ENCODE measurements around the gene FLT3LG. TPM values are rescaled to one million over a fixed set of nuclear protein-coding genes. Genes with fewer than 3 reads are reported as not detected.

FLT3LG gene
- total and polyA plus RNA-seq, 2 experiments from 2014 or later, result 0.49 to 1.8 TPM

DNA sequence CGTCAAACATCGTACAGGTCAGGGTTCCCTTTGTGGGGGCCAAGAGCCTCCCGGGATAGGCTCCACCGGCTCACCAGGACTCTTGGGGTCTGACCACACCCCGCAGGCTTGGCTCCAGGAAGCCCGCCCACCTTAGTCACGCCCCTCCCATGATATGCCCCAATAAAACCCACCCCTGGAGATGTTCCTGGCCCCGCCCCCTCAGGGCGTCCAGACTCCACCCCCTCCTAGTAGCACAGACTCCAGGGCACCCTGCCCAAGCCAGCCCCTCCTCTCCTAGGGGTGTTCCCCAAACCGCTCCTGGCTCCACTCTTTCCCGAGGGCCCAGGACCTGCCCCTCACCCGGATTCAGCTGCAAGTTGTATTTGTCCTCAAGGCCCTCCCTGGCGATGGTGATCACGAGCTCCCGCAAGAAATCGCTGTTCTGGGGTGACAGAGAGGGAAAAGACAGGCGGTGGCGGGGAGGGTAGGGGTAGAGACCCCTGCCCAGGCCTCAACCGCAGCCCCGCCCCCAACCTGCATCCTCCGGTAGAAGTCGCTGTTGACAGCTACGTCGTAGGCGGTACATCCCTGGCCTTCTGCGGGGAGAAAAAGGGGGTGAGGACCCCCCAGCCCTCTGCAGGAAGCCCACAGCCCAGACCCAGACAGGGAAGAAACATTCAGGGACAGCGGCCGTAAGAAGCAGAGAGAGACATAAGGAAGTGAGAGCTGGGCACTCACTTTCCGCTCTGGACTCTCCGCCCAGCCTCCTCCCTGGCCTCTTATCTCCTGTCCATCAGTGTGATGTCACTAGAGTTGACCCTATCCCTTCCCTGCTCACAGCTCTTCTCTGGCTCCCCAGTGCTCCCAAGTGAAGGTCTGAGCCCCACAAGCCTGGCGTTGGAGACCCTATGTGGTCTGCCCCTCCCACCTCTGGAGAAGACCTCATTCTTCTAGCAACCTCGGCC lies 26.3 kb upstream of the FLT3LG start:
- DNase-seq (ENCODE audit: low spot score) (peak; percentile 97), ATAC-seq (peak; percentile 19)
- peaks cover 17% of the 10 kb centered on the region; the same call in 1 of the 2 replicates for H3K4me1 ChIP-seq (ENCODE audit: insufficient read depth)
- Mint-ChIP-seq H3K4me1 (peaks cover 23% of the 10 kb centered on the region), H3K9me3 (peaks cover 6% of the 10 kb centered on the region; the same call in 2 of the 3 replicates), H3K27me3 (ENCODE audit: insufficient read depth, low read depth, poor library complexity) (peaks cover 48% of the 10 kb centered on the region), H3K36me3 (ENCODE audit: low read depth) (peaks cover 54% of the 10 kb centered on the region), H3K4me3 (peak overlapping the region; percentile 54; the same call in 2 of the 3 replicates), H3K27ac (no peak overlapping the region; the same call in 1 of the 2 replicates)
- H2AFZ ChIP-seq, result no peak overlapping the region
- H3K4me2 ChIP-seq, result peak overlapping the region; percentile 71
- TF ChIP-seq, protein P1, sequence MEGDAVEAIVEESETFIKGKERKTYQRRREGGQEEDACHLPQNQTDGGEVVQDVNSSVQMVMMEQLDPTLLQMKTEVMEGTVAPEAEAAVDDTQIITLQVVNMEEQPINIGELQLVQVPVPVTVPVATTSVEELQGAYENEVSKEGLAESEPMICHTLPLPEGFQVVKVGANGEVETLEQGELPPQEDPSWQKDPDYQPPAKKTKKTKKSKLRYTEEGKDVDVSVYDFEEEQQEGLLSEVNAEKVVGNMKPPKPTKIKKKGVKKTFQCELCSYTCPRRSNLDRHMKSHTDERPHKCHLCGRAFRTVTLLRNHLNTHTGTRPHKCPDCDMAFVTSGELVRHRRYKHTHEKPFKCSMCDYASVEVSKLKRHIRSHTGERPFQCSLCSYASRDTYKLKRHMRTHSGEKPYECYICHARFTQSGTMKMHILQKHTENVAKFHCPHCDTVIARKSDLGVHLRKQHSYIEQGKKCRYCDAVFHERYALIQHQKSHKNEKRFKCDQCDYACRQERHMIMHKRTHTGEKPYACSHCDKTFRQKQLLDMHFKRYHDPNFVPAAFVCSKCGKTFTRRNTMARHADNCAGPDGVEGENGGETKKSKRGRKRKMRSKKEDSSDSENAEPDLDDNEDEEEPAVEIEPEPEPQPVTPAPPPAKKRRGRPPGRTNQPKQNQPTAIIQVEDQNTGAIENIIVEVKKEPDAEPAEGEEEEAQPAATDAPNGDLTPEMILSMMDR (conservative IDR thresholded peaks at IDR 0.05; ENCODE audit: low read depth in 2 of 2), result peak; percentile 9 to 25; a peak in 2 of 4 replicates
- TF ChIP-seq EZH2 (IDR thresholded peaks at IDR 0.05; ENCODE audit: low read depth, unreplicated experiment), result no peak
- no peaks in the 10 kb centered on the region for H3K27me3 ChIP-seq (ENCODE audit: insufficient read depth)
- H3K27ac ChIP-seq (ENCODE audit: low read depth), result no peak overlapping the region
- peaks cover 11% of the 10 kb centered on the region for H3K79me2 ChIP-seq (replicated peaks; ENCODE audit: insufficient read depth)
- H4K20me1 ChIP-seq (replicated peaks; ENCODE audit: insufficient read depth), result peaks cover 8% of the 10 kb centered on the region; the same call in 1 of the 2 replicates
- peak overlapping the region; percentile 49 for H3K4me3 ChIP-seq
- H3F3A ChIP-seq (replicated peaks; ENCODE audit: low read depth), result peaks cover 22% of the 10 kb centered on the region; the same call in 1 of the 2 replicates
- H3K36me3 ChIP-seq (ENCODE audit: insufficient read depth), result peaks cover 4% of the 10 kb centered on the region; the same call in 1 of the 2 replicates
- no peaks in the 10 kb centered on the region for H3K9me2 ChIP-seq (ENCODE audit: insufficient read depth)

DNA sequence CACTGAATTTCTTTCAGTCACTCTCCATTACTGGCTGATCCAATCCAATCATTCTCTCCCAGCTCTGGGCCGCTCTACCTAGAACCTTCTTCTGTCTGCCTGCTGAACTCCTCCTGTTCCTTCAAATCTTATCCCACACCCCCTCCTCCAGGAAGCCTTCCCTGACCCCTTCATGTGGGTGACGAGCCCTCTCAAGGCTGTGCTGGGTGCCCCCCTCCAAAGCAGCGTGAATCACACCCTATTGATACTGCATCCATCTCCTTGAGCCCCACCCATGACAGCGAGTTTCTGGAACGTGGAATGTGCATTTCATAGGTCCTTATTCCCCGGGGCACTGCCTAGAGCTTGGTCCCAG lies 25.6 kb upstream of the FLT3LG start:
- peaks cover 22% of the 10 kb centered on the region; the same call in 1 of the 2 replicates for H3F3A ChIP-seq (replicated peaks; ENCODE audit: low read depth)
- peaks cover 17% of the 10 kb centered on the region; the same call in 1 of the 2 replicates for H3K4me1 ChIP-seq (ENCODE audit: insufficient read depth)
- peaks cover 23% of the 10 kb centered on the region for H3K4me1 Mint-ChIP-seq
- H3K36me3 Mint-ChIP-seq (ENCODE audit: low read depth), result peaks cover 54% of the 10 kb centered on the region
- peaks cover 11% of the 10 kb centered on the region for H3K79me2 ChIP-seq (replicated peaks; ENCODE audit: insufficient read depth)
- peaks cover 9% of the 10 kb centered on the region; the same call in 2 of the 3 replicates for H3K9me3 Mint-ChIP-seq
- peak overlapping the region; percentile 71 for H3K4me2 ChIP-seq
- H3K9me2 ChIP-seq (ENCODE audit: insufficient read depth), result no peaks in the 10 kb centered on the region
- no peaks in the 10 kb centered on the region for H3K27me3 ChIP-seq (ENCODE audit: insufficient read depth)
- H3K4me3 Mint-ChIP-seq, result peak overlapping the region; percentile 54; the same call in 1 of the 3 replicates
- ATAC-seq, result no peak
- peak overlapping the region; percentile 81 for H3K27ac Mint-ChIP-seq
- H3K4me3 ChIP-seq, result peak overlapping the region; percentile 49; the same call in 1 of the 2 replicates
- H3K27me3 Mint-ChIP-seq (ENCODE audit: insufficient read depth, low read depth, poor library complexity), result peaks cover 44% of the 10 kb centered on the region
- DNase-seq (ENCODE audit: low spot score), result no peak
- H4K20me1 ChIP-seq (replicated peaks; ENCODE audit: insufficient read depth), result peaks cover 8% of the 10 kb centered on the region; the same call in 1 of the 2 replicates
- H3K36me3 ChIP-seq (ENCODE audit: insufficient read depth), result peaks cover 4% of the 10 kb centered on the region; the same call in 1 of the 2 replicates
- TF ChIP-seq STAT1 (IDR thresholded peaks at IDR 0.05; ENCODE audit: unreplicated experiment) (no peak), POLR2AphosphoS5 (IDR thresholded peaks at IDR 0.05; ENCODE audit: low read depth) (no peak), CREB1 (CRISPR knock-in tag; IDR thresholded peaks at IDR 0.05; ENCODE audit: low read depth) (no peak), JUNB (IDR thresholded peaks at IDR 0.05; ENCODE audit: unreplicated experiment) (no peak)
- TF ChIP-seq, protein P2, sequence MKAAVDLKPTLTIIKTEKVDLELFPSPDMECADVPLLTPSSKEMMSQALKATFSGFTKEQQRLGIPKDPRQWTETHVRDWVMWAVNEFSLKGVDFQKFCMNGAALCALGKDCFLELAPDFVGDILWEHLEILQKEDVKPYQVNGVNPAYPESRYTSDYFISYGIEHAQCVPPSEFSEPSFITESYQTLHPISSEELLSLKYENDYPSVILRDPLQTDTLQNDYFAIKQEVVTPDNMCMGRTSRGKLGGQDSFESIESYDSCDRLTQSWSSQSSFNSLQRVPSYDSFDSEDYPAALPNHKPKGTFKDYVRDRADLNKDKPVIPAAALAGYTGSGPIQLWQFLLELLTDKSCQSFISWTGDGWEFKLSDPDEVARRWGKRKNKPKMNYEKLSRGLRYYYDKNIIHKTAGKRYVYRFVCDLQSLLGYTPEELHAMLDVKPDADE (IDR thresholded peaks at IDR 0.05), result no peak
- TF ChIP-seq, protein P1 (conservative IDR thresholded peaks at IDR 0.05; ENCODE audit: low read depth in 2 of 2), result no peak
- TF ChIP-seq, protein P3, sequence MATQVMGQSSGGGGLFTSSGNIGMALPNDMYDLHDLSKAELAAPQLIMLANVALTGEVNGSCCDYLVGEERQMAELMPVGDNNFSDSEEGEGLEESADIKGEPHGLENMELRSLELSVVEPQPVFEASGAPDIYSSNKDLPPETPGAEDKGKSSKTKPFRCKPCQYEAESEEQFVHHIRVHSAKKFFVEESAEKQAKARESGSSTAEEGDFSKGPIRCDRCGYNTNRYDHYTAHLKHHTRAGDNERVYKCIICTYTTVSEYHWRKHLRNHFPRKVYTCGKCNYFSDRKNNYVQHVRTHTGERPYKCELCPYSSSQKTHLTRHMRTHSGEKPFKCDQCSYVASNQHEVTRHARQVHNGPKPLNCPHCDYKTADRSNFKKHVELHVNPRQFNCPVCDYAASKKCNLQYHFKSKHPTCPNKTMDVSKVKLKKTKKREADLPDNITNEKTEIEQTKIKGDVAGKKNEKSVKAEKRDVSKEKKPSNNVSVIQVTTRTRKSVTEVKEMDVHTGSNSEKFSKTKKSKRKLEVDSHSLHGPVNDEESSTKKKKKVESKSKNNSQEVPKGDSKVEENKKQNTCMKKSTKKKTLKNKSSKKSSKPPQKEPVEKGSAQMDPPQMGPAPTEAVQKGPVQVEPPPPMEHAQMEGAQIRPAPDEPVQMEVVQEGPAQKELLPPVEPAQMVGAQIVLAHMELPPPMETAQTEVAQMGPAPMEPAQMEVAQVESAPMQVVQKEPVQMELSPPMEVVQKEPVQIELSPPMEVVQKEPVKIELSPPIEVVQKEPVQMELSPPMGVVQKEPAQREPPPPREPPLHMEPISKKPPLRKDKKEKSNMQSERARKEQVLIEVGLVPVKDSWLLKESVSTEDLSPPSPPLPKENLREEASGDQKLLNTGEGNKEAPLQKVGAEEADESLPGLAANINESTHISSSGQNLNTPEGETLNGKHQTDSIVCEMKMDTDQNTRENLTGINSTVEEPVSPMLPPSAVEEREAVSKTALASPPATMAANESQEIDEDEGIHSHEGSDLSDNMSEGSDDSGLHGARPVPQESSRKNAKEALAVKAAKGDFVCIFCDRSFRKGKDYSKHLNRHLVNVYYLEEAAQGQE (IDR thresholded peaks at IDR 0.05; ENCODE audit: unreplicated experiment), result no peak
- no peak overlapping the region for H3K27ac ChIP-seq (ENCODE audit: low read depth)
- H2AFZ ChIP-seq, result no peak overlapping the region
